ENCODE results near the gene NUMBL. TPM values are rescaled to one million over a fixed set of nuclear protein-coding genes. Genes with fewer than 3 reads are reported as not detected.
A peak's percentile ranks its signal among the peaks of the same experiment; 100 is the strongest.

Gene NUMBL
- total and polyA plus RNA-seq, 9 of the 15 experiments (the other 6 are each of a cell fraction or from before 2014, with no cell fraction given), result 0.39 to 38.6 (median 6.6) TPM

GRCh38 chr19:40691421-40692211, 1.2 kb upstream of the NUMBL start (continued):
- TF ChIP-seq L3MBTL2 (IDR thresholded peaks at IDR 0.05) (peak; percentile 1), CUX1 (CRISPR knock-in tag; IDR thresholded peaks at IDR 0.05) (no peak), ZSCAN29 (IDR thresholded peaks at IDR 0.05) (no peak), SUPT5H (IDR thresholded peaks at IDR 0.05) (no peak), CREM (IDR thresholded peaks at IDR 0.05; ENCODE audit: low read depth) (0 out of 2 replicates have a peak, but pooled peaks have one; percentile 9), ZEB2 (IDR thresholded peaks at IDR 0.05) (no peak), ZNF696 (CRISPR knock-in tag; conservative IDR thresholded peaks at IDR 0.05) (no peak), LARP7 (IDR thresholded peaks at IDR 0.05) (no peak), FOXO4 (CRISPR knock-in tag; IDR thresholded peaks at IDR 0.05) (no peak), PBX2 (CRISPR knock-in tag; IDR thresholded peaks at IDR 0.05; ENCODE audit: low read depth) (no peak), PBX2 (tag; conservative IDR thresholded peaks at IDR 0.05; ENCODE audit: low read depth) (no peak), PHF21A (IDR thresholded peaks at IDR 0.05; ENCODE audit: borderline replicate concordance, low read depth) (no peak), POLR2G (IDR thresholded peaks at IDR 0.05; ENCODE audit: low read depth, low read length) (peak; percentile 61; the same call in 1 of the 2 replicates), ZBTB9 (CRISPR knock-in tag; IDR thresholded peaks at IDR 0.05) (no peak), NCOR1 (IDR thresholded peaks at IDR 0.05) (no peak), MCM7 (IDR thresholded peaks at IDR 0.05) (no peak), ZNF584 (CRISPR knock-in tag; IDR thresholded peaks at IDR 0.05; ENCODE audit: low read depth) (0 out of 2 replicates have a peak, but pooled peaks have one; percentile 20), CCAR2 (IDR thresholded peaks at IDR 0.05; ENCODE audit: low read depth, low read length) (no peak), TCFL5 (CRISPR knock-in tag; conservative IDR thresholded peaks at IDR 0.05) (no peak)

Data from K562 (cell line).